HuH-7 (cell line): ENCODE data around the gene TEAD1.

Experiments used
- DNase-seq: peaks from one replicate; pipeline ENCODE4 v3.0.0; 2011; ENCODE audit warnings: low spot score

TEAD1 gene

GRCh38 chr11:12900496-12900895 is 226.3 kb downstream of the TEAD1 start:
- DNase-seq, result no peak

- DNase-seq, result no peak
Measured at GRCh38 chr11:12901272-12901671, 227.1 kb downstream of the TEAD1 start.

GRCh38 chr11:12901874-12902481 is 227.8 kb downstream of the TEAD1 start:
- DNase-seq, result no peak

GRCh38 chr11:12902791-12903486 is 228.7 kb downstream of the TEAD1 start:
- peak; percentile 62 for DNase-seq

GRCh38 chr11:12905435-12905834 is 231.2 kb downstream of the TEAD1 start:
- no peak for DNase-seq

GRCh38 chr11:12906501-12906900 is 232.3 kb downstream of the TEAD1 start:
- DNase-seq, result no peak

GRCh38 chr11:12909879-12910278 is 235.7 kb downstream of the TEAD1 start:
- DNase-seq, result no peak

GRCh38 chr11:12914400-12914912 is 240.2 kb downstream of the TEAD1 start:
- DNase-seq, result peak; percentile 72

GRCh38 chr11:12915093-12915492 is 240.9 kb downstream of the TEAD1 start:
- DNase-seq, result no peak

GRCh38 chr11:12917822-12918221 is 243.6 kb downstream of the TEAD1 start:
- no peak for DNase-seq

GRCh38 chr11:12918667-12919066 is 244.4 kb downstream of the TEAD1 start:
- no peak for DNase-seq

GRCh38 chr11:12922418-12922817 is 248.2 kb downstream of the TEAD1 start:
- DNase-seq, result no peak

- DNase-seq, result no peak
Measured at GRCh38 chr11:12922980-12923507, 248.8 kb downstream of the TEAD1 start.

- DNase-seq, result no peak
Measured at GRCh38 chr11:12924650-12925049, 250.4 kb downstream of the TEAD1 start.

GRCh38 chr11:12925520-12925919 is 251.3 kb downstream of the TEAD1 start:
- DNase-seq, result no peak

GRCh38 chr11:12927221-12927620 is 253.0 kb downstream of the TEAD1 start:
- DNase-seq, result no peak

GRCh38 chr11:12927886-12928285 is 253.7 kb downstream of the TEAD1 start:
- DNase-seq, result no peak

- no peak for DNase-seq
Measured at GRCh38 chr11:12930850-12931249, 256.6 kb downstream of the TEAD1 start.

- no peak for DNase-seq
Measured at GRCh38 chr11:12932485-12932884, 258.3 kb downstream of the TEAD1 start.

- DNase-seq, result no peak
Measured at GRCh38 chr11:12936200-12936599, 262.0 kb downstream of the TEAD1 start.

- DNase-seq, result no peak
Measured at GRCh38 chr11:12938590-12939247, 264.5 kb downstream of the TEAD1 start.

- DNase-seq, result no peak
Measured at GRCh38 chr11:12941671-12942070, 267.4 kb downstream of the TEAD1 start.

GRCh38 chr11:12942157-12942556 is 267.9 kb downstream of the TEAD1 start:
- no peak for DNase-seq
